ENCODE measurements around the gene COPS6.

- TF ChIP-seq EP300 (IDR thresholded peaks at IDR 0.05) (no peak), POLR2A (IDR thresholded peaks at IDR 0.05) (no peak), CTCF (IDR thresholded peaks at IDR 0.05) (no peak), POLR2AphosphoS5 (IDR thresholded peaks at IDR 0.05) (no peak)
These were observed 6.9 kb downstream of the COPS6 start for GRCh38 chr7:100095704-100096103.
